B cell (primary cell): ENCODE measurements around the gene AGT.

Source experiments
- CTCF ChIP-seq: fragments of 200-600 bp; IDR thresholded peaks from one replicate; pipeline ENCODE4 v1.8.0; 2022; ENCODE audit warnings: antibody characterized with exemption, mild to moderate bottlenecking
- EZH2 ChIP-seq: IDR thresholded peaks from 2 replicates; pipeline ENCODE4 v1.6.1; 2012; ENCODE audit warnings: borderline replicate concordance, low read depth, mild to moderate bottlenecking, moderate library complexity, low read length; ENCODE audit not compliant: insufficient read depth, poor library complexity, severe bottlenecking

- TF ChIP-seq EZH2 (no peak), CTCF (no peak)
Measured at GRCh38 chr1:230681599-230681998, 32.3 kb downstream of the AGT start.
